ENCODE measurements around the gene ERBB4.

- TF ChIP-seq, protein P1, sequence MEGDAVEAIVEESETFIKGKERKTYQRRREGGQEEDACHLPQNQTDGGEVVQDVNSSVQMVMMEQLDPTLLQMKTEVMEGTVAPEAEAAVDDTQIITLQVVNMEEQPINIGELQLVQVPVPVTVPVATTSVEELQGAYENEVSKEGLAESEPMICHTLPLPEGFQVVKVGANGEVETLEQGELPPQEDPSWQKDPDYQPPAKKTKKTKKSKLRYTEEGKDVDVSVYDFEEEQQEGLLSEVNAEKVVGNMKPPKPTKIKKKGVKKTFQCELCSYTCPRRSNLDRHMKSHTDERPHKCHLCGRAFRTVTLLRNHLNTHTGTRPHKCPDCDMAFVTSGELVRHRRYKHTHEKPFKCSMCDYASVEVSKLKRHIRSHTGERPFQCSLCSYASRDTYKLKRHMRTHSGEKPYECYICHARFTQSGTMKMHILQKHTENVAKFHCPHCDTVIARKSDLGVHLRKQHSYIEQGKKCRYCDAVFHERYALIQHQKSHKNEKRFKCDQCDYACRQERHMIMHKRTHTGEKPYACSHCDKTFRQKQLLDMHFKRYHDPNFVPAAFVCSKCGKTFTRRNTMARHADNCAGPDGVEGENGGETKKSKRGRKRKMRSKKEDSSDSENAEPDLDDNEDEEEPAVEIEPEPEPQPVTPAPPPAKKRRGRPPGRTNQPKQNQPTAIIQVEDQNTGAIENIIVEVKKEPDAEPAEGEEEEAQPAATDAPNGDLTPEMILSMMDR (IDR thresholded peaks at IDR 0.05): no peak
- TF ChIP-seq POLR2A (IDR thresholded peaks at IDR 0.05): no peak
Observed at GRCh38 chr2:211387734-211388133, 1150.9 kb downstream of the ERBB4 start.

Measured in lower leg skin (tissue), 3 donors.